ENCODE measurements around the gene HOGA1.

DNA sequence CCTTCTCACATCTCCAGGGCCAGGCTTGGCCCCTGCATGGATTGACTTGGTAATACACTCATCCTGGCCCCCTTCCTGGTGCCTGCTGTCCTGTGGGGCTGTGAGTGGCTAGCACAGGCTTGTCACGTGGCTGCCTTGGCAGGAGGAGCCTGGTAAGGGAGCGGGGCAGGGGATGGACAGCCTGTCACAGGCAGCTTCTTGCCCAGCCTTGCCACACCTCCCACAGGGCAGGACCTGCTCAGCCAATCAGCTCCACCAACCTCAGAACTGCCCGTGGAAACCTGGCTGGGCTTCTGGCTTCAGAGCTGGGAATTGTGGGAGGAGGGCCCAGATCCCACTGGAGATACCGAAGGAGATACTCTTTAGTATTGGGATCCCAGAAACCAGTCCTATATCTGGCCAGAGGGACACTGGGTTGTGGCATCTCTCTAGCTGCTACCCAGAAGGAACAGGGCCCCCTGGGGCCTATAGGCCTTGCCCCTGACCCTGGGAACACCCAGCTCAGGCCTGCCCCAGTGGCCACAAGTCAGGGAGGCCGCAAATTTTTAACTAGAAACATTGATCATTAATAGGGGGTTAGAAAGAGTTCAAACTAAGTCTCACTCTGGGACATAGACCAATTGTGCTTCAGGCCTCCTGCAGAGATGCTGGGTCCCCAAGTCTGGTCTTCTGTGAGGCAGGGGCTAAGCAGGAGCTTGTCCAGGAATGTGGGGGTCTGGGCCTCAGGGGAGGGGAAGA is at the start of gene HOGA1:
- TF ChIP-seq EZH2 (IDR thresholded peaks at IDR 0.05; ENCODE audit: low read depth), result no peak
- TF ChIP-seq, protein P1, sequence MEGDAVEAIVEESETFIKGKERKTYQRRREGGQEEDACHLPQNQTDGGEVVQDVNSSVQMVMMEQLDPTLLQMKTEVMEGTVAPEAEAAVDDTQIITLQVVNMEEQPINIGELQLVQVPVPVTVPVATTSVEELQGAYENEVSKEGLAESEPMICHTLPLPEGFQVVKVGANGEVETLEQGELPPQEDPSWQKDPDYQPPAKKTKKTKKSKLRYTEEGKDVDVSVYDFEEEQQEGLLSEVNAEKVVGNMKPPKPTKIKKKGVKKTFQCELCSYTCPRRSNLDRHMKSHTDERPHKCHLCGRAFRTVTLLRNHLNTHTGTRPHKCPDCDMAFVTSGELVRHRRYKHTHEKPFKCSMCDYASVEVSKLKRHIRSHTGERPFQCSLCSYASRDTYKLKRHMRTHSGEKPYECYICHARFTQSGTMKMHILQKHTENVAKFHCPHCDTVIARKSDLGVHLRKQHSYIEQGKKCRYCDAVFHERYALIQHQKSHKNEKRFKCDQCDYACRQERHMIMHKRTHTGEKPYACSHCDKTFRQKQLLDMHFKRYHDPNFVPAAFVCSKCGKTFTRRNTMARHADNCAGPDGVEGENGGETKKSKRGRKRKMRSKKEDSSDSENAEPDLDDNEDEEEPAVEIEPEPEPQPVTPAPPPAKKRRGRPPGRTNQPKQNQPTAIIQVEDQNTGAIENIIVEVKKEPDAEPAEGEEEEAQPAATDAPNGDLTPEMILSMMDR (conservative IDR thresholded peaks at IDR 0.05), result no peak

Data from PC-9 (cell line).